Measurements from ENCODE around the gene MTERF4.

Gene MTERF4, protein sequence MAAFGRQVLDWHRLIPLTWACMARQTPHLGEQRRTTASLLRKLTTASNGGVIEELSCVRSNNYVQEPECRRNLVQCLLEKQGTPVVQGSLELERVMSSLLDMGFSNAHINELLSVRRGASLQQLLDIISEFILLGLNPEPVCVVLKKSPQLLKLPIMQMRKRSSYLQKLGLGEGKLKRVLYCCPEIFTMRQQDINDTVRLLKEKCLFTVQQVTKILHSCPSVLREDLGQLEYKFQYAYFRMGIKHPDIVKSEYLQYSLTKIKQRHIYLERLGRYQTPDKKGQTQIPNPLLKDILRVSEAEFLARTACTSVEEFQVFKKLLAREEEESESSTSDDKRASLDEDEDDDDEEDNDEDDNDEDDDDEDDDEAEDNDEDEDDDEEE

DNA sequence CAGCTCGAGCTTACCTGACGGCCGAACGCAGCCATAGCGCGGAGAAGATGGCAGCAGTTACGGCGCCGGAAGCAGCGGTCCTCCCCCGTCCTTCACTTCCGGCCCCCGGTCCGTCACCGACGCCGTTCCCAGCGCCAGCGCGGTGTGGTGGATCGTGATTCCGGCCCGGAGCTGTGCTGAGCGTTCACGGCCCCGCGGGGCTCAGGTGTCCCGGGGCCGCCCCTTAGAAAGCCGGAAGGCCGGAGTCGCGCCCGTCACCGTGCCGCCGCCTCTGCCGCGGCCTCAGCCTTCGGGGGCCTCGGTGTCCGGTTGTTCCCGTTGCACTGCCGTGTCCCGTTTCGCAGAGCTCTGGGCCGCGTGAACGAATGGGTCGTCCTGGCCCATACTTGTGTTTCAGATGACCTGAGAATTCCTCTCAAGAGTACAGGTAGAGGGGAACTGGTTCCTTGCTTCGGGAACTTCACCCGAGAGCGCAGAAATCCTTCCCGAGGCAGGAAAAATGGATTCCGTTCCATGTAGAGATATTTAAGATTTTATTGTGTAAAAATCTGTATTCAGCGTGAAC lies at the start of gene MTERF4:
Gene MTERF4, minus strand, starts transcription at position 49 of the 565 bp plus-strand sequence. Its CDS starts 14 bp downstream, at position 35.
- DNase-seq (ENCODE audit: low read depth, low spot score): peak; percentile 40

DNA sequence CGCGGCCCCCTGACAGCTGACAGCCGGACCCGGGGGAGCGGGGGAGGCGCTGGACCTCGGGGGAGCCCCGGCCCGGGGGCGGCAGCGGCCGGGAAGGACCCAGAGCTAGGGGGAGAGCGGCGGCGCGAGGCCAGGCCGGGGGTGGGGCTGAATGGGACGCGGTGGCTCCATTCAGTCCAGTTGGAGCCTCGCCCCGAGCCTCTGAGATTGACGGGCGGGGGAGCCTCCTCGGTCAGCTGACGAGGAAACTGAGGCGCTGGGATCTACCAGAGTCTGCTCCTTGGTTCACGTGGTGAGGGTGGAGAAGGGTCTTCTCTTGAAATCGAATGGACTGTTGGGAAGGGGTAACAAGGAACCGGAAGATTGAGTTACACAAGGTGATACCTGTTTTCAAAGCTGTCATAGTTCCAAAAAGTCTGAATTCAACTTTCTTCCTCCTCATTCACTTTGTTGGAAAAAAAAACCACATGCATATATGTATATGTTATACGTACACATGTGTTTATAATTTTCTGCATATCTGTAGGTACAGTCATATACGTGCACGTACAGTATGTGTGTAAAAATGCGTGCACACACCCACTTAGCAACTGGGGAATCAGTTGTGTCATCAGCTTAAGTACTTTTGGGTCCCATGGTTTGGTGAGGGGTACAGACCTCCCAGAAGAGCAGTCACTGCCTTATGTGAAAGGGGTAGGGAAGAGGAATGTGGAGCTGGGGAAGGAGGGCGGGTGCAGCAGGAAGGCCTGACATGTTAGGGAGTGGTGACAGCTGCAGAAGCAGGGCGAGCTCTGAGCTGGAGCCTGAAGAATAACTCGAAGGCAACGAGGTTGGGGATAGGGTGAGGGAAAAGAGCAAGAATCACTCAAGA lies 48.8 kb upstream of the MTERF4 start:
- no peak for DNase-seq (ENCODE audit: low read depth, low spot score)

DNA sequence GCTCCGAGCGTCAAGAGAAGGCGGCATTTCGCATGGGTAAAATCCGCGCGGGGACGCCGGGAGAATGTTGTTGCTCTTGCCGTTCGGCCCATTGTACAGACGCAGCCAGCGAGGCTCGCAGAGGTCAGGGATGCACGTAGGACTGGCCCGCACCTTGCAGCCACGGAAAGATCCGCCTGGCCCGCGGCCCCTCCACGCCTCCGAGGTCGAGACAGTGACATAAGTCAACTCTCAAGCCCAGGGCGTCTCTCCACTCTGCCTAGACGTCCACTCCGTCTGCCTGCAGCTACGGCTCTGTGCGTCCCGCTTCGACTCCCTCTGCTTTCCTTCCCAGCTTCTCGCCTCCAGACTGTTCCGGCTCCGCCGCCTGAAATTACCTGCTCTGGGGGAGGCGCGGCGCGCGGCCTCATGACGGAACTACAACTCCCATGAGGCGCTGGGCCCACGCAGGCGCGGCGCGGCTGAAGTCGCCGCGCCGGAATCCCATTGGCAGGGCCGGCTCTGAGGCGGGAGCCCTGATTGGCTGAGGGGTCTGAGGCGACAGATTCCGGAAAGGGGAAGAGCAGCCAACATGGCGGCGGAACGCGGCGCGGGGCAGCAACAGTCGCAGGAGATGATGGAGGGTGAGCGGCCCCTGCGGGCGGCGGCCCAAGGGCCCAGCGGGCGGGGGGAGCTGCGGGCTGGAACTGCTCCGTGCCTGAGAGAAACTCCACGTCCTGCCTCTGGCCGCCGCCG lies 48.0 kb upstream of the MTERF4 start, which contains the start of gene PPP1R7:
Gene PPP1R7, plus strand, starts transcription at position 543 of the 735 bp plus-strand sequence. Its CDS starts 29 bp downstream, at position 572.
- peak; percentile 78 for DNase-seq (ENCODE audit: low read depth, low spot score)

DNA sequence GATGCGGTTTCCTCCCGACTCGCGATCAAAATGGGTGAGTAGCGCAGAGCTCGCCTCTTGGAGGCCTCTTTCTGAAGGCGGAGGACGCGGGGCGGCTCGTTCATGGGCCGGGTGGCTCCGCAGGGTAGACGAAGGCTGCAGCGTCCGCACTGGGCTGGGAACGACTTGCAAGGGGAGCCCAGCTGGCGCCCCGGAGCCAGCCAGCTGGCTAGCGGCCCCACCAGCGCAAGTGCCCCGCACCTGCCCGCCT lies 47.5 kb upstream of the MTERF4 start:
- DNase-seq (ENCODE audit: low read depth, low spot score): no peak

DNA sequence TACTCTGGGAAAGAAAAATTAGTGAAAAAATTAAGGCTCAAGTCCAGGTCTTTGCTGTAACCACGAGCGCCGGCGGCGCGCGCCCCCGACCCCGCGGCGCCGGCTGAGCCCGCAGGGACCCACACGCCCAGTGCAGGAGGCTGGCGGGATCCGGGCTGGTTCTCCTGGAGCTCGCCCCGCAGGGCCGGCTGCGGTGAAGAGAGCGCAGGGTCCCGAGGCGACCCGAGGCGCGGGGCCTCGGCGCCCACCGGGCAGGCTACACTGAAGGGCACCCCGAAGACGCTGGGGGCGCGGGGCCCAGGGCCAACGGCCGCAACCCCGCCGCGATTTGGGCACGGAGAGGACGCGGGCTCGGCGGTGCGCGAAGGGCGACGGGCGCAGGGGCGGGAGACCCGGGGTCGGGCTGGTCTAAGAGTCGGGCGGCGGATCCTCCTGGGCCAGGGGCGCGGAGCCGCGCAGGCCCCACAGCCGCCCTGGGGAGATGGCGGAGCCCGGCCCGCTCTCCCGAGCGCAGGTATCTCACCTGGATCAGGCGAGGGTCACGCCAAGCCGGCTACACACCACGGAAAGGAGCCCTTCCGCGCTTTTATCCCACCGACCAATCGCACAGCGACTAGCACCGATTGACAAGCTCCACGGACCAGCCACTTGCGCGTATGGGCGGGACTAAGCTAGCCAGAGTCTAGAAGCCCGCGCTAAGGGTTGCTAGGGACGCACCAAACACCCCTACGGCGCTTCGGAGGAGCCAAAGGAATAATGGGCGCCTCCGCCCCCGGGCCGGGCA lies 47.0 kb upstream of the MTERF4 start, which contains the start of gene PASK:
Gene PASK, minus strand, starts transcription at position 582 of the 784 bp plus-strand sequence. CDS start 6,440 bp downstream, outside the sequence.
- DNase-seq (ENCODE audit: low read depth, low spot score): peak; percentile 91

DNA sequence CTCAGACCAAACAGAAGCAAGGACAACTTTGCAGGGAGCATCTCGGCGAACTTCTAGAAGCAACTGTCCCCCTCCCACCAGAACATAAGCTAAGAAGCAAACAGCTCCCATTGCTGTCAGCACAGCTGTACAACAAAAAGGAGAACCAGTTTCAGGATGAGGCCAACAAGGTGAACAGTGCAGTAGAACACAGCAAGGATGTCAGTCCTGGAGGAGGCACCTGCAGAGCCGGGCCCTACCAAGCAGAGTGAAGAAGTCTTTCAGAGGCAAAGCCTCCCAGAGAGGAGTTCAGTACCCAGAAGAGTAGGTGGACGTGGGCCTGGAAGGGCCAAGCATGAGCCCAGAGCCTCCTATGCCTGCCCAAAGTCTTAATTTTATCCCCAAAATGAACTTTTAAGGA lies 46.2 kb upstream of the MTERF4 start:
- no peak for DNase-seq (ENCODE audit: low read depth, low spot score)

DNA sequence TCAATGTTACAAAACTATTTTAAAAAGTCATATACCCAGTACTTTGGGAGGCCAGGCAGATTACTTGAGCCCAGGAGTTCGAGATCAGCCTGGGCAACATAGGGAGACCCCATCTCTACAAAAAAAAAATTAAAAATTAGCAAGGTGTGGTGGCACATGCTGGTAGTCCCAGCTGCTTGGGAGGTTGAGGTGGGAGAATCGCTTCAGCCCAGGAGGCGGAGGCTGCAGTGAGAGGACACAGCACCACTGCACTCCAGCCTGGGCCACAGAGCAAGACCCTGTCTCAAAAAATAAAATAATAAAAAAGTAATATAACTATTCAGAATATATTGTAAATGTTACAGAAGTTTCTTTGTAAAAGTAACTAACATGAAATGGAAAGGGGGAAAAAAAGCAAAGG lies 45.2 kb upstream of the MTERF4 start:
- DNase-seq (ENCODE audit: low read depth, low spot score): no peak

DNA sequence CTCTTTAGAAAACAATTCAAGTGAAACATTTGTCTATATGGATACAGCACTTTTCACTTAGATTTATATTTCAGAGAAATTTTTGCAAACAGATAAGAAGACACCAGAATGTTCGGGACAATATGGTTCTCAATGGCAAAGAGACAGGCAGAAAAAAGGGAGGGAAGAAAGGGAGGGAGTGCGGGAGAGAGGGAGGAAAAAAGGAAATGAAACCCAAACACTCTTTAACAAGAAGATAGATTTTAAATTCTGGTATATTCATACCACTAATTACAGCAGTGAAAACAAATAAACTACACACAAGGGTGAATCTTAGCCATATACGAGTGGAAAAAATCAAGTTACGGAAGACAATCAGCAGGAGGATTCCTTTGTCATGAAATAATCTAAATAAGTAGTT lies 44.2 kb upstream of the MTERF4 start:
- DNase-seq (ENCODE audit: low read depth, low spot score): no peak

DNA sequence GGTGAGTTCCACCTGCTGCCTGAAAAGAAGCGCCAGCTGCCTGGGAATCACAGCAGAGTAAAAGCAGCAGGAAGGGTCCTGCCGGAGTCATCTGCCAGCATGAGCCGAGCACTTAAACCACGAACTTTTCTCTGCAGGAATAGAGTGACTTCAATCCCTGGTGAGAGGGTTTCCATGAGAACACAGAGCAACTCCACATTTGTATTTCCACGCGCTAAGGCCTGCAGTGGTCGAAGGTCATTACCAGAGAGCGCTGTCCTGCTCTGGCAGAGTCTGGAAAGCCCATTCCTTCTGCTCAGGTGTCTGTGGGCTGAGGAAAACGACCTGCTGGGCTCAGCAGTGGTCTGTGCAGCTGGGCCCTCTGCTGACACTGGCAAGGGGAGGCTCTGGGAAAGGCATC lies 40.5 kb upstream of the MTERF4 start:
- DNase-seq (ENCODE audit: low read depth, low spot score): no peak

DNA sequence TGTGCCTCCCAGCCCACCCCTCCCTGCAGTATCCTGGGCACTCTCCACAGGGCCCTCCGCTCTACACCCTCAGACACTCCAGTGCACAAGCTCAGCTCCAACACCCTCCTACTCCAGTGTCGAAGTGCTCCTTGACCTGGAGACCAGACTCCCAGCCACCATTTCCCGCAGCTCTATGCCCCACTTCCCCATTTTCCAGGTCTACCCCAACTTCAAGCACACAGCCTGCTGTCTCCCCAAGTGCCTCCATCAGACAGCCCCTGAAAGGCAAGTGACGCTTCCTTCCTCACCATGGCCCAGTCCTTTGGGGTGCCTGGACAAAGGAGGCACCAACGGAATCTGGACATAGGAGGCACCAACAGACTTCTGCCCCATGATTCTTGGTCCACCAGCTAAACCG lies 40.0 kb upstream of the MTERF4 start:
- DNase-seq (ENCODE audit: low read depth, low spot score): no peak

DNA sequence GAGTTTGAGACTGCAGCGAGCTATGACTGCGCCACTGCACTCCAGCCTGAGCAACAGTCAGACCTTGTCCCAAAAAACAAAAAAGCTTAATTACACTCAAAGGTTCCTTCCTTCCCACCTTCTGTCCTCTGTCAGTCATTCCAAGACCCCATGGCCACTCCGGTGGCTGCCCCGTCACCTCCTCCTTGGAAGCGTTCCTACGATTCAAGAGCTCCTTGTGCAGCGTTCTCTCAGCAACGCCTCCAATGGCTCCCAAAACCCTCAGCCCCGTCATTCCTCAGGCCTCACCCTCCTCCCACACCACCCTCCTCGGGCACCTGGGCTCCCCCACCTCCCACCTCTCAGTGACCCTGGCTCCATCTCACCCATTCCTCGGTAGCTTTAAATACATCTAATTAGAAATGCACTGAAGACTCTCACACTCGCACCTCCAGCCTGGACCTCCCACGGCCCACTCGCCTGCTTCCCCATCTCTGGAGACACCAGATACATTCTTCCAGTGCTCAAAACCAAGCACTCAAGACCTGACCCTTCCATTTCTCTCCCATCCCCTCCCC lies 39.2 kb upstream of the MTERF4 start:
- DNase-seq (ENCODE audit: low read depth, low spot score): no peak

DNA sequence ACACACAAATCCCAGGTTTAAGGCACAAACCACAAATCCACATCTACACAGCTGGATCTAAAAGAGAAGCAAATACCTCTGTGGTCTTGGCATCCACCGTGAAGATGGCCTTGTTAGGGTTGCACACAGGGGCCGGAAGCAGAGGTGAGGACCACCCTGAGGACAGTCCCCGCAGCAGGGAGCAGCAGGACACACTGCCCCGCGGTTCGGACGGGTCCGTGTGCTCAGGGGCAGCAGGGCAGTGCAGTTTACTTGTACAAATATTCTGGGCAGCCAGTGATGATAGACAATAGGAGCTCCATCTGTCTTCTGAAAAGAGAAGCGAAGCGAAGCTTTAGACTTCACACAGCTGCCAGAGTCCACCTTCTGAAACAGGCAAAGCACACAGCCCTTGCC lies 38.4 kb upstream of the MTERF4 start:
- DNase-seq (ENCODE audit: low read depth, low spot score): no peak

DNA sequence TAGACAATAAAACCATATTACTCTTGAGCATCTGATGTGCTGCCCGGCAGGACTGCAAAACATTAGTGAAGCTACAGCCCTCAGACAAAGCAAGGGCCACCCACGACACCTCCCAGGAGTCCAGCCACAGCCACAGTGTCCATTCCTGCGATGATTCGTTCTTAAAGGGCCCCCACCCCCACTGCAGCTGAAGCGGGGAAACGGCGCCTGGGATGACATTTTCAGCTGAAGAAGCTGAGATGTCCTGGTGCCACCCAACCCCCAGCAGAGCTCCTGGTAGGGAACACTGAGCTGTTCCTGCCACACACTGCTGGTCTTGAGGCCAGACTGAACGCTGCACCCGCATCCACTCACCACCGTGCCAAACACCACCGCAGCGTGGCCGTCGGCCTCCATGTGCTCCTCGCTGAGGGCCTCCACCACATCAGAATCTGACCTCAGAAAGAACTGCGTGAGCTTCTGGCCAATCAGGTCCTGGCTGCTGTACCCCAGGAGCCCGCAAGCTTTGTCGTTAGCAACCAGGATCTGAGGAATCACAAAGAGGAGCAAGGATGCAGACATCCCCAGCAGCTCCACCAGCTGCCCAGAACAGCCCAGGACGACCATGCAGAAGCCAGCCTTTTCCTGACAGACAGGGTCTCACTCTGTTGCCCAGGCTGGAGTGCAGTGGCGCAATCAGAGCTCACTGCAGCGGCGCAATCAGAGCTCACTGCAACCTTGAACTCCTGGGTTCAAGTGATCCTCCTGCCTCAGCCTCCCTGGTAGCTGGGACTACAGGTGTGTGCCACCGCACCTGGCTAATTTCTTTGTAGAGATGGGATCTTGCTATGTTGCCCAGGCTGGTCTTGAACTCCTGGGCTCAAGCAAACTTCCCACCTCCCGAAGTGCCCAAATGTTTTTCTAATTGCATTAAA lies 37.7 kb upstream of the MTERF4 start:
- DNase-seq (ENCODE audit: low read depth, low spot score): no peak

DNA sequence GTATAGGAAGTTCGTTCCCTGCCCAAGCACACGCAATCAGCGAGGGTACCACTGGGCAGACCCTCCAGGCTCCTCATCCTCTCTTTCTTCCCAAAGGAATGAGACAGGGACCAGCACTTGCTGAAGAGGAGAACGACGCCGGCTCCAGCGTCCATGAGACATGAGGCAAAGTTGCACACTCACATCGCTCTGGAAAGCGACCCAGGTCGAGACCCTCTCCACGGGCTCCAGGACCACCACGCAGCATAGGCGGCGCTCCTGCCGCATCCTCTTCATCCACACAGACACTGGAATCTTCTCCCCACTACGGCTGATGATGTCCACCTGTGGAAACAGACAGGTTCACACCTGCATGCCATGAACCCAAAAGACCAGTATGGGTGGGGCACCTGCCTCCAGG lies 36.4 kb upstream of the MTERF4 start:
- no peak for DNase-seq (ENCODE audit: low read depth, low spot score)

DNA sequence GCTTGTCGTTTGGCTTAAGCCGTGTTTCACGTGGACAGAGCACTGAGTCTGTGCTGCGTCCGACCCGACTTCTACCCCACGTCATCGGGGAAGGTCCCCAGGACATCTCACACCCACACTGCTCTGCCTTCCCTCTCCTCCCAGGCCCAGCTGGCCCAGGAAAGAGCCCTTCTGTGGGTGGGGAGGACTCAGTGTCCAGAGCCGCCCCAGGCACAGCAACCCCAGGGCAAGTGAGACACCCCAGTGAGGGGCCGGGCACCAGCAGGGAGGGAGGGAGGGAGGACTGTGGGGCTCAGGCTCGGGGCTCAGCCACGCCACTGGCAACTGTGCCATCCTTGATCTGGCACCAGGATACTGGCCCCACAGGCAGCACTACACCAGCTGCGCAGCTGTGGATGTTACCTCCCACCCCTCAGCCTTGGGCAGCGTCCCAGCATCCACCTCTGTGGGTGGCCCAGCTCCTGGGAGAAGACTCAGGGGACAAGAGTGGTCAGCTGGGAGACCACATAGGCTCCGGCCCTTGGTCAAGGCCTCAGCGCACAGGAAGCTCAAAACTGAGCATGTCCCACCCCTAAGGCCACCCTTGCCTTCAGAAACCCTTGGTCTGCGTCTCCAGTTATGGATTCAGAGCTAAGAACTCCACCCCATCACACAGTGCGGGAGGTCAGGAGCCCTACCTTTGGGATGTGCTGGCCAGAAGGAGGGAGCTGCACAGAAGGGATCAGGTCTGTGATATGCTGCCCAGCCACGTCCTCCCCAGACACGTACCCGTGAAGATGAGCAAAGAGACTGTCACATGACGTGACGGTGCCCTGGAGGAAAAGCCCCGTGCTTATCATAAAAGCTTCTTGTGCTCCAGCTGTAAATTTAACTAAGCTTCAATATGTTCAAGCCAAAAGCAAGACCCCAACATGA lies 35.4 kb upstream of the MTERF4 start:
- no peak for DNase-seq (ENCODE audit: low read depth, low spot score)

DNA sequence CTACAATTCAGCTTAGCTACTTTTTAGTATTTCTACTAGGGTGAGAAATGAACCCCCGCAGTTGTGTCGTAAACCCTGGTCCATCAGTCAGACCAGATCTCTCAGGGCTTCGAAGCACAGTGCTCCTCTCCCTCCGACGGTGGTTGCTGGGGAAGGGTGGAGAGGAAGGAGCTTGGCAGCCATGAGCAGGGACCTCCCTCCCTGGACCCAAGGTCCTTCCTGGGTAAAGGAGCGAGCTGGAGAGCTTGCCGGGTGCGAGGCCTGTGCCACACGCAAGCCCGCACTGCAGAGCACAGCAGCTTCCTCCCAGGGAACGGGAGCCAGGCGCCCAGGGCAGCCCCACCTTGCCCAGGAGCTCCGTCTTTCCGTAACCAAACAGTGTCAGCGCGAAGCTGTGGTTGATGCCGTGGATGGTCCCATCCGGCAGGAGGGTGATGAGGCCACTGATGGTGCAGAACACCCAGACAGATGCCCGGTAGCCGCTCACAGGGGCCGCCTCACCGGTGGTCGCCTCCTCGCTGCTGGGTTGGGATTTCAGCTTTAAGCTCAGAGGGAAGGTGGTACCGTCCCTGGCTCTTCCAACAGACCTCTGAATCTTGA lies 34.7 kb upstream of the MTERF4 start:
- DNase-seq (ENCODE audit: low read depth, low spot score): no peak

DNA sequence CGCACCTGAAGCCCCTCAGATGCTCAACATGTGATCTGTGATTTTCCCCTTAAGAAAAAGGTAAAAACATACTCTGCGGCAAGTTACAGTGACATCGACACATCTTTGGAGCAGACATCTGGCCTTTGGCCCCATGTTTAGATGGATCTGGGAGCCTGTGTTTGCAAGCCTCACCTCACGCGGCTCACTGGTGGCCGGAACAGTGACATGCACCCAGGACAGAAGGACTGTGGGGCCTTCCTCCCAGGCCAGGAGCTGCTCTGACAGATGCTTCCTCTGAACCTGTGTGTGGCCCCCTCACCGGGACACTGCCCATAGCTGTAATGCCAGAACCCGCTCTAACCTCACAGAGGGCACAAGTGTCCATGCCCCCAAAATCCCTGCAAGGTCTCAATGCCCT lies 34.1 kb upstream of the MTERF4 start:
- no peak for DNase-seq (ENCODE audit: low read depth, low spot score)

DNA sequence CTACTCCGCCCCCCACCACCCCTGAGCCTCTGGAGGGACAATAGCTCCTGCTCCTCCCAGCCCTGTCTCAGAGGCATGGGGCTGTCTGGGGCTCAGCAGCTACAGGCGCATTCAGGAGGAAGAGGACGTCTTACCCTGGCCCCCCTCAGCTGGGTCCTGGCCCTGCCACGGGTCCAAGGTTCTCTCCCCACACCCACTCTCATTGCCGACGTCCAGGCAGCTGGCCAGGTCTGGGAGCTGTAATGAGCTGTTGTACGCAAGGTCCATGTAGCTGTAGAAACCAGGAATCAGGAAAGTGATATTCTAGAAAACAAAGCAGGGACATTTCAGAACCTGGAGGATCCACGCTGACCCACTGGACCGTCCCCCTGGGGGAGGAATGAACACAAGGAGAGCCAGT lies 33.6 kb upstream of the MTERF4 start:
- no peak for DNase-seq (ENCODE audit: low read depth, low spot score)

All from iPS DF 19.7 (cell line).